H1 (cell line): ENCODE data around the gene ZNF573. TPM values are rescaled to one million over a fixed set of nuclear protein-coding genes. Genes with fewer than 3 reads are reported as not detected.
"Not testable (repeated sequence)": the region's sequence is repeated elsewhere in the genome, so short reads cannot be mapped to it uniquely, and the experiment has no call there.

Experiments used
- CTCF ChIA-PET: fragments of 300-600 bp; sonication (Branson Sonifier 250); formaldehyde crosslinking; loops from one replicate; lab custom pipeline; 2021; ENCODE audit not compliant: partially characterized antibody; lab: Charles Lee
- POLR2A ChIA-PET: fragments of 300-600 bp; sonication (Branson Sonifier 250); formaldehyde crosslinking; loops from one replicate; lab custom pipeline; 2021; ENCODE audit warnings: inconsistent platforms; ENCODE audit not compliant: partially characterized antibody; lab: Charles Lee
- DNase-seq, 2 experiments: peaks; one replicate each; pipeline versions ENCODE4 v3.0.0 to v3.0.0-alpha.2; 2010 to 2022; ENCODE audit warnings: low spot score in 2 of 2, low read depth in 1 of 2, mixed read lengths in 1 of 2
- FAIRE-seq: peaks from 2 replicates; lab custom pipeline; 2011; peaks lifted over from hg19 to GRCh38; lab: Jason Lieb, UNC
- H2AFZ ChIP-seq: 2 replicates; pipeline ENCODE4 v1.8.1; 2012; ENCODE audit warnings: low read length, inconsistent platforms
- H2AK5ac ChIP-seq: 2 replicates; pipeline ENCODE4 v1.6.1; 2013; ENCODE audit warnings: low read depth, low read length
- H2BK120ac ChIP-seq: replicated peaks from 2 replicates; pipeline ENCODE3; 2013; ENCODE audit warnings: low read depth, low read length, inconsistent platforms
- H2BK12ac ChIP-seq: 2 replicates; pipeline ENCODE4 v1.6.1; 2013; ENCODE audit warnings: low read depth, low read length
- H2BK15ac ChIP-seq: 2 replicates; pipeline ENCODE4 v1.6.1; 2013; ENCODE audit warnings: low read length
- H2BK20ac ChIP-seq: 2 replicates; pipeline ENCODE4 v1.6.1; 2013; ENCODE audit warnings: low read length
- H2BK5ac ChIP-seq: 2 replicates; pipeline ENCODE4 v1.6.1; 2013; ENCODE audit warnings: low read depth, low read length
- H3K14ac ChIP-seq: 2 replicates; pipeline ENCODE4 v1.6.1; 2013; ENCODE audit warnings: inconsistent platforms; ENCODE audit not compliant: insufficient read length
- H3K18ac ChIP-seq: 2 replicates; pipeline ENCODE4 v1.6.1; 2013; ENCODE audit warnings: low read length; ENCODE audit errors: extremely low read depth
- H3K23ac ChIP-seq: 2 replicates; pipeline ENCODE4 v1.6.1; 2013; ENCODE audit warnings: inconsistent platforms; ENCODE audit not compliant: insufficient read length
- H3K23me2 ChIP-seq: 2 replicates; pipeline ENCODE4 v1.6.1; 2013; ENCODE audit warnings: low read depth, low read length
- H3K27ac ChIP-seq: 2 replicates; pipeline ENCODE4 v1.6.1; 2011; ENCODE audit warnings: low read depth, low read length, inconsistent platforms
- H3K27me3 ChIP-seq, 4 experiments: replicated peaks in 1 of 4; 1 replicate in 1 of 4; 2 replicates in 3 of 4; pipeline versions ENCODE4 v1.6.1 to v1.8.1; 2011 to 2013; ENCODE audit warnings: low read length in 3 of 4, mild to moderate bottlenecking in 3 of 4, inconsistent platforms in 2 of 4, mixed read lengths in 2 of 4, moderate library complexity in 1 of 4; ENCODE audit not compliant: control insufficient read depth in 3 of 4, insufficient read depth in 3 of 4; ENCODE audit errors: extremely low read depth in 1 of 4
- H3K36me3 ChIP-seq, 4 experiments: 2 replicates each; pipeline versions ENCODE4 v1.6.1 to v1.8.1; 2011 to 2013; ENCODE audit warnings: mild to moderate bottlenecking in 4 of 4, low read length in 3 of 4, moderate library complexity in 2 of 4, control low read depth in 1 of 4, inconsistent platforms in 1 of 4; ENCODE audit not compliant: insufficient read depth in 4 of 4, control insufficient read depth in 2 of 4
- H3K4ac ChIP-seq: replicated peaks from 2 replicates; pipeline ENCODE3; 2013; ENCODE audit warnings: low read length, low read depth, mixed read lengths, inconsistent platforms; ENCODE audit not compliant: insufficient read length
- H3K4me1 ChIP-seq, 4 experiments: replicated peaks in 1 of 4; 1 replicate in 1 of 4; 2 replicates in 3 of 4; pipeline versions ENCODE4 v1.6.1 to v1.8.1; 2011 to 2013; ENCODE audit warnings: low read length in 3 of 4, inconsistent platforms in 2 of 4, mixed read lengths in 1 of 4; ENCODE audit not compliant: insufficient read depth in 4 of 4, control insufficient read depth in 3 of 4
- H3K4me2 ChIP-seq, 2 experiments: 2 replicates each; pipeline versions ENCODE4 v1.6.1 to v1.8.1; 2011 to 2013; ENCODE audit warnings: low read depth in 2 of 2, low read length in 2 of 2, control low read depth in 1 of 2, inconsistent platforms in 1 of 2, mild to moderate bottlenecking in 1 of 2; ENCODE audit not compliant: insufficient read depth in 1 of 2
- H3K4me3 ChIP-seq, 4 experiments: fragments of 200-600, 300-600 bp in 1 of 4; sonication (generic), shearing (Covaris generic), sonication (Bioruptor Twin) in 1 of 4; 2 replicates each; pipeline versions ENCODE4 v1.5.1 to v1.8.1; 2011 to 2016; ENCODE audit warnings: low read length in 4 of 4, low read depth in 3 of 4, control low read depth in 2 of 4, inconsistent platforms in 2 of 4, mild to moderate bottlenecking in 2 of 4, mixed read lengths in 1 of 4, moderate library complexity in 1 of 4; ENCODE audit not compliant: insufficient read depth in 2 of 4; ENCODE audit errors: extremely low read depth in 1 of 4
- H3K56ac ChIP-seq: replicated peaks from 2 replicates; pipeline ENCODE3; 2013; ENCODE audit warnings: low read depth, mild to moderate bottlenecking, mixed read lengths, low read length, inconsistent platforms; ENCODE audit not compliant: insufficient read length
- H3K79me1 ChIP-seq: 2 replicates; pipeline ENCODE4 v1.6.1; 2013; ENCODE audit warnings: low read depth, low read length, control low read depth
- H3K79me2 ChIP-seq, 2 experiments: 2 replicates each; pipeline versions ENCODE4 v1.6.1 to v1.8.1; 2012 to 2013; ENCODE audit warnings: low read length in 2 of 2, mild to moderate bottlenecking in 2 of 2, inconsistent platforms in 1 of 2; ENCODE audit not compliant: insufficient read depth in 2 of 2, control insufficient read depth in 1 of 2
- H3K9ac ChIP-seq, 4 experiments: replicated peaks in 1 of 4; 1 replicate in 1 of 4; 2 replicates in 3 of 4; pipeline versions ENCODE4 v1.6.1 to v1.8.1; 2011 to 2013; ENCODE audit warnings: low read depth in 3 of 4, low read length in 3 of 4, control low read depth in 2 of 4, mild to moderate bottlenecking in 2 of 4, moderate library complexity in 2 of 4, inconsistent platforms in 1 of 4; ENCODE audit errors: extremely low read depth in 1 of 4
- H3K9me3 ChIP-seq, 2 experiments: 2 replicates each; pipeline versions ENCODE4 v1.6.1 to v1.8.1; 2012 to 2013; ENCODE audit warnings: mild to moderate bottlenecking in 2 of 2, moderate library complexity in 2 of 2, control low read depth in 1 of 2, inconsistent platforms in 1 of 2, low read depth in 1 of 2, low read length in 1 of 2, mixed read lengths in 1 of 2; ENCODE audit not compliant: insufficient read depth in 2 of 2
- H4K20me1 ChIP-seq, 2 experiments: replicated peaks in 1 of 2; 2 replicates each; pipeline versions ENCODE3 to v1.8.1; 2011 to 2013; ENCODE audit warnings: inconsistent platforms in 2 of 2, low read length in 2 of 2, mild to moderate bottlenecking in 1 of 2; ENCODE audit not compliant: insufficient read depth in 2 of 2, control insufficient read depth in 1 of 2
- H4K5ac ChIP-seq: 2 replicates; pipeline ENCODE4 v1.6.1; 2013; ENCODE audit warnings: low read length, low read depth, mixed read lengths, inconsistent platforms; ENCODE audit not compliant: insufficient read length
- H4K8ac ChIP-seq: 2 replicates; pipeline ENCODE4 v1.8.0; 2013; ENCODE audit warnings: mild to moderate bottlenecking, moderate library complexity, low read length, inconsistent platforms; ENCODE audit not compliant: insufficient read depth; ENCODE audit errors: extremely low read depth
- H4K91ac ChIP-seq: replicated peaks from 2 replicates; pipeline ENCODE3; 2013; ENCODE audit warnings: low read length, mixed read lengths, inconsistent platforms; ENCODE audit not compliant: insufficient read length
- WGBS, 2 experiments: shearing (Covaris generic) in 1 of 2; methylation state at CpG; one replicate each; pipeline versions ENCODE4 v1.1.6 to v1.1.7; 2013 to 2015; ENCODE audit warnings: low lambda C conversion rate in 2 of 2, mixed read lengths in 2 of 2, inconsistent platforms in 1 of 2, low coverage in 1 of 2, missing lambda C conversion rate in 1 of 2; ENCODE audit not compliant: insufficient replicate concordance in 2 of 2, insufficient coverage in 1 of 2, insufficient read length in 1 of 2; ENCODE audit errors: extremely low coverage in 1 of 2, missing lambda C conversion rate in 1 of 2; 5-methylcytosine and 5-hydroxymethylcytosine counted together
- polyA plus RNA-seq, 7 experiments: library from polyadenylated mRNA; depleted of rRNA in 3 of 7; stranded (reverse) in 5 of 7; unstranded in 2 of 7; fragments of >200 nt in 5 of 7; fragments of 200-250 nt in 2 of 7; gene quantifications; 1 replicate in 5 of 7; 2 replicates in 1 of 7; 4 replicates in 1 of 7; pipeline versions ENCODE4 v1.2.1 to v1.2.3, GENCODE V29; 2011 to 2013; ENCODE audit warnings: missing spikeins in 2 of 7, mixed read lengths in 2 of 7
- total RNA-seq: library from RNA; stranded (reverse); fragmentation: NEBNext Ultra II Directional; extraction: Animal tissue kit (Norgen Biotek cat#: 25700); gene quantifications from 2 replicates; pipeline ENCODE4 v1.2.1, GENCODE V29; 2021

The ZNF573 gene
- total and polyA plus RNA-seq, 2 of the 8 experiments (the other 6 are each of a cell fraction or from before 2014, with no cell fraction given), result 6.3 to 13.8 TPM

DNA sequence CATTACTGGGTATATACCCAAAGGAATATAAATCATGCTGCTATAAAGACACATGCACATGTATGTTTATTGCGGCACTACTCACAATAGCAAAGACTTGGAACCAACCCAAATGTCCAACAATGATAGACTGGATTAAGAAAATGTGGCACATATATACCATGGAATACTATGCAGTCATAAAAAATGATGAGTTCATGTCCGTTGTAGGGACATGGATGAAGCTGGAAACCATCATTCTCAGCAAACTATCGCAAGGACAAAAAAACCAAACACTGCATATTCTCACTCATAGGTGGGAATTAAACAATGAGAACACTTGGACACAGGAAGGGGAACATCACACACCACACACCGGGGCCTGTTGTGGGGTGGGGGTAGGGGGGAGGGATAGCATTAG, 21.7 kb downstream of the ZNF573 start:
- H3K4ac ChIP-seq, H2BK12ac ChIP-seq, H4K91ac ChIP-seq, H2BK20ac ChIP-seq, H4K8ac ChIP-seq, H3K14ac ChIP-seq, H3K4me1 ChIP-seq, H3K4me2 ChIP-seq, H3K27ac ChIP-seq, H3K56ac ChIP-seq, H4K5ac ChIP-seq, H3K79me1 ChIP-seq, H3K9ac ChIP-seq, H2BK5ac ChIP-seq, H2AK5ac ChIP-seq, H3K9me3 ChIP-seq, H4K20me1 ChIP-seq, H3K79me2 ChIP-seq, CTCF ChIA-PET, H3K23ac ChIP-seq, H3K18ac ChIP-seq, H2BK120ac ChIP-seq, FAIRE-seq, DNase-seq, H2AFZ ChIP-seq, H2BK15ac ChIP-seq, POLR2A ChIA-PET, H3K4me3 ChIP-seq, H3K23me2 ChIP-seq, H3K27me3 ChIP-seq, H3K36me3 ChIP-seq: not testable (repeated sequence)
- WGBS, 2 experiments, result 82% methylated on average over 4 of the region's 4 CpGs; no CpG with 5 or more reads in 1 of the 2 experiments
